Ishikawa (cell line): ENCODE data around the gene GAB2.
A peak's percentile ranks its signal among the peaks of the same experiment; 100 is the strongest.

Source experiments
- CEBPB ChIP-seq: IDR thresholded peaks from 2 replicates; pipeline ENCODE4 v1.6.1; 2012
- CREB1 ChIP-seq: IDR thresholded peaks from 2 replicates; pipeline ENCODE4 v1.6.1; 2012; ENCODE audit warnings: low read depth
- EGR1 ChIP-seq: IDR thresholded peaks from 2 replicates; pipeline ENCODE4 v1.6.1; 2012
- EP300 ChIP-seq: IDR thresholded peaks from 2 replicates; pipeline ENCODE4 v1.6.1; 2012; ENCODE audit warnings: borderline replicate concordance
- FOXM1 ChIP-seq: IDR thresholded peaks from 2 replicates; pipeline ENCODE4 v1.6.1; 2012; ENCODE audit warnings: low read depth, borderline replicate concordance
- NFIC ChIP-seq: IDR thresholded peaks from 2 replicates; pipeline ENCODE4 v1.6.1; 2012
- RAD21 ChIP-seq: IDR thresholded peaks from 2 replicates; pipeline ENCODE4 v1.6.1; 2012; ENCODE audit warnings: low read depth
- TAF1 ChIP-seq: IDR thresholded peaks from 2 replicates; pipeline ENCODE4 v1.6.1; 2012; ENCODE audit warnings: low read depth, mild to moderate bottlenecking
- TCF12 ChIP-seq: IDR thresholded peaks from 2 replicates; pipeline ENCODE4 v1.6.1; 2012; ENCODE audit warnings: low read depth
- TEAD4 ChIP-seq: IDR thresholded peaks from 2 replicates; pipeline ENCODE4 v1.6.1; 2012
- YY1 ChIP-seq: IDR thresholded peaks from 2 replicates; pipeline ENCODE4 v1.6.1; 2012; ENCODE audit warnings: low read depth
- ZBTB7A ChIP-seq: IDR thresholded peaks from 2 replicates; pipeline ENCODE4 v1.6.1; 2012; ENCODE audit warnings: low read depth
- TF ChIP-seq, protein P1 (sequence below): IDR thresholded peaks from 2 replicates; pipeline ENCODE4 v1.6.1; 2012
- TF ChIP-seq, protein P2 (sequence below): IDR thresholded peaks from 2 replicates; pipeline ENCODE4 v1.6.1; 2012
- TF ChIP-seq, protein P3 (sequence below): IDR thresholded peaks from 2 replicates; pipeline ENCODE4 v1.6.1; 2012; ENCODE audit warnings: low read depth, mild to moderate bottlenecking

GAB2 gene

DNA sequence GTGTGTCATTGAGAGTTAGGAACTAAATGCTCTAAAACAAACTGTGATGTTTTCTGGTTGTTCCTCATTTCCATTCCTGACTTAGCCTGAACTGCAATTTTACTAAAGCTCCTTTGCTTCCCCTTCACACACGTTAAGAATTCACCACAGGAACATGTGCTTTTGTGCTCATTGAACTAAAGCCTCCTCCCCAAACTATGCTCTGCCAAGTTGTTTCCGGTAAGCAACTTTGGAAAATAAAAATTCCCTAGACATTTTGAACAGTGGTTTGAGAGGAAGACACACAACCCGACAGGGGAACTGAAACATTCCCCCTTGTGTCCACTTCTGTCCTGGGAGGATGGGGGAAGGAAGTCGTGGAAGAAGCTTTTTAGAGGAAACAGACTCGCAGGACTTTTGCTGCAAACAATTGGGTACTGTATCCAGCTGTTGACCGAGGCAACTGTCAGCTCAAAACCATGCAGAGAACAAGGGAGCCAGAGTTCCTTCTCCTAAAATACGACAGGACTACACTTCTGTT lies 66.9 kb downstream of the GAB2 start:
- TF ChIP-seq, protein P1, sequence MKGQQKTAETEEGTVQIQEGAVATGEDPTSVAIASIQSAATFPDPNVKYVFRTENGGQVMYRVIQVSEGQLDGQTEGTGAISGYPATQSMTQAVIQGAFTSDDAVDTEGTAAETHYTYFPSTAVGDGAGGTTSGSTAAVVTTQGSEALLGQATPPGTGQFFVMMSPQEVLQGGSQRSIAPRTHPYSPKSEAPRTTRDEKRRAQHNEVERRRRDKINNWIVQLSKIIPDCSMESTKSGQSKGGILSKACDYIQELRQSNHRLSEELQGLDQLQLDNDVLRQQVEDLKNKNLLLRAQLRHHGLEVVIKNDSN = no peak
- TF ChIP-seq, protein P2, sequence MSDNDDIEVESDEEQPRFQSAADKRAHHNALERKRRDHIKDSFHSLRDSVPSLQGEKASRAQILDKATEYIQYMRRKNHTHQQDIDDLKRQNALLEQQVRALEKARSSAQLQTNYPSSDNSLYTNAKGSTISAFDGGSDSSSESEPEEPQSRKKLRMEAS = peak; percentile 86
- TF ChIP-seq, protein P3, sequence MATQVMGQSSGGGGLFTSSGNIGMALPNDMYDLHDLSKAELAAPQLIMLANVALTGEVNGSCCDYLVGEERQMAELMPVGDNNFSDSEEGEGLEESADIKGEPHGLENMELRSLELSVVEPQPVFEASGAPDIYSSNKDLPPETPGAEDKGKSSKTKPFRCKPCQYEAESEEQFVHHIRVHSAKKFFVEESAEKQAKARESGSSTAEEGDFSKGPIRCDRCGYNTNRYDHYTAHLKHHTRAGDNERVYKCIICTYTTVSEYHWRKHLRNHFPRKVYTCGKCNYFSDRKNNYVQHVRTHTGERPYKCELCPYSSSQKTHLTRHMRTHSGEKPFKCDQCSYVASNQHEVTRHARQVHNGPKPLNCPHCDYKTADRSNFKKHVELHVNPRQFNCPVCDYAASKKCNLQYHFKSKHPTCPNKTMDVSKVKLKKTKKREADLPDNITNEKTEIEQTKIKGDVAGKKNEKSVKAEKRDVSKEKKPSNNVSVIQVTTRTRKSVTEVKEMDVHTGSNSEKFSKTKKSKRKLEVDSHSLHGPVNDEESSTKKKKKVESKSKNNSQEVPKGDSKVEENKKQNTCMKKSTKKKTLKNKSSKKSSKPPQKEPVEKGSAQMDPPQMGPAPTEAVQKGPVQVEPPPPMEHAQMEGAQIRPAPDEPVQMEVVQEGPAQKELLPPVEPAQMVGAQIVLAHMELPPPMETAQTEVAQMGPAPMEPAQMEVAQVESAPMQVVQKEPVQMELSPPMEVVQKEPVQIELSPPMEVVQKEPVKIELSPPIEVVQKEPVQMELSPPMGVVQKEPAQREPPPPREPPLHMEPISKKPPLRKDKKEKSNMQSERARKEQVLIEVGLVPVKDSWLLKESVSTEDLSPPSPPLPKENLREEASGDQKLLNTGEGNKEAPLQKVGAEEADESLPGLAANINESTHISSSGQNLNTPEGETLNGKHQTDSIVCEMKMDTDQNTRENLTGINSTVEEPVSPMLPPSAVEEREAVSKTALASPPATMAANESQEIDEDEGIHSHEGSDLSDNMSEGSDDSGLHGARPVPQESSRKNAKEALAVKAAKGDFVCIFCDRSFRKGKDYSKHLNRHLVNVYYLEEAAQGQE = no peak
- TF ChIP-seq CEBPB = no peak

DNA sequence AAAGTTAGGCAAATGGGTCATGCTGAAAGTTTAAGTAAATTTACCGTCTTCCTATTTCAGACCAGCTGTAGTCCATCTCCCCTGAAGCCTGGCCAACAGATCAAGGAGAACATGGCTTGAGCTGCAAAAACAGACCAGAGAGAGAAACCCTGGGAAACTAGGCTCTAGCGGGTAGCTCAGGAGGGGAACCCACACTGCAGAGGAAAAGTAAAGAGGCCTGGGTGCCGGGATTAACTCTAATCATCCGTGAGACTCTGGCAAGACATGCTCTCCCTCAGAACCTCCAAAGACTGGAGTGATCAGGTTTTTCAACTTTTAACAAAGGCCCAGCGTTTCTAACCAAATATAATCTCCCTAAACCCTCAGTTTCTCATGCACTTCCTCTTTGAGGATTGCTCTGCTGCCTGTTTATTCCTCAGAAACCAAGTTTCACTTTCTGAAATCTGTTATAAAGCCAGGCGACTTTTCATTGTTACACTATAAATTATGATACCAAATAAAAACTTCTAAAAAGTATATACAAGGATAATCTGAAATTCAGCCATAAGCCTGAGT lies 67.5 kb downstream of the GAB2 start:
- TF ChIP-seq RAD21 (no peak), CEBPB (no peak), FOXM1 (no peak), EGR1 (no peak), ZBTB7A (no peak), TEAD4 (no peak), CREB1 (no peak), TCF12 (no peak), NFIC (no peak), TAF1 (no peak), EP300 (no peak)
- TF ChIP-seq, protein P3 = no peak
- TF ChIP-seq, protein P2 = no peak
- TF ChIP-seq, protein P1 = no peak

DNA sequence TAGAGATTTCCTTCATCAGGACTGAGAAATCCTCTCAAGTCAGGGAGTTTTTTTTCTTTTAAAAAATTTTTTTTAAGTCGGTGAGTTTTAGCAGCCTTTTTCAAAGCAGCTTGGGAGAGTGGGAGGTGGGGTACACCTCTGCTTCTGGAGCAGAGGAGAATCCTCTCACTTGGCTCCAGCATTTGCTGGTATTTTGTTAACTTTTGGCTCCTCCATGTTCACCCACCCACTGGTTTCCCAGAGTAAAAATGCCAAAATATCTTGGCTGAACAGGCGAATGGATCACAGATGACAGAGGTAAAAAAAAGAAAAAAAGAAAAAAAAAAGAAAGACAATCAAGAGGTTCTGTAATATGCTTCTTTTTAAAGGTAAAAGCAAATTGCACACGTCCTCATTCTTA lies 68.0 kb downstream of the GAB2 start:
- TF ChIP-seq YY1 = no peak
- TF ChIP-seq EP300 = no peak
- TF ChIP-seq ZBTB7A = no peak
- no peak for TF ChIP-seq EGR1
- TF ChIP-seq, protein P2 = no peak
- TF ChIP-seq TEAD4 = no peak
- TF ChIP-seq NFIC = no peak
- no peak for TF ChIP-seq TAF1
- TF ChIP-seq, protein P3 = no peak
- no peak for TF ChIP-seq CREB1
- TF ChIP-seq FOXM1 = no peak

DNA sequence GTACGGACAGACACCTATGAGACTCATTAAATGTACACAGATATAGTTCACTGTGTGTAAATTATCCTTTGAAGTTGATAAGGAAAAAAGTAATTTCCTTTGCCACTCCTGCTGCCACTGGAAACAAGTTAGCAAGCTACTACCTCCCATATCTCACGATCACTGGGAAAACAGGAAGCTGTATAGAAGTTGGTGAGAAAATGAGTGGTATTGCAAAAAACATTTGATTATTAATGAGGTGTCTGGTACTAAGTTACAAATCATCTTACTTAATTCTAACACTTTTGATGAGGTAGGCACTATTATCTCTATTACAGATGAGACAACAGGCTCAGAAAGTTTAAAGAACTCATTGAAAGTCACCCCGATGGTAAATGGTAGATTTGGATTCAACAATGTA lies 68.5 kb downstream of the GAB2 start:
- TF ChIP-seq, protein P3 = no peak
- TF ChIP-seq CEBPB = no peak
- no peak for TF ChIP-seq EGR1
- TF ChIP-seq TAF1 = no peak
- TF ChIP-seq NFIC = no peak
